Fibroblast of the aortic adventitia (primary cell): ENCODE measurements around the gene DNAJC7. TPM values are rescaled to one million over a fixed set of nuclear protein-coding genes. Genes with fewer than 3 reads are reported as not detected.

Source experiments
- DNase-seq: peaks from one replicate; pipeline ENCODE4 v3.0.0-alpha.2; 2010; ENCODE audit warnings: low read depth
- H3K4me3 ChIP-seq: 2 replicates; pipeline ENCODE4 v1.5.1; 2011; ENCODE audit warnings: low read depth, mild to moderate bottlenecking, control low read depth, low read length, moderate library complexity
- CTCF ChIP-seq: IDR thresholded peaks from 2 replicates; pipeline ENCODE4 v1.5.1; 2011; ENCODE audit warnings: mild to moderate bottlenecking, low read length, control low read depth, inconsistent platforms; ENCODE audit not compliant: insufficient read depth
- total RNA-seq: library from RNA; depleted of rRNA; stranded (reverse); fragments of >200 nt; gene quantifications from 2 replicates; pipeline ENCODE4 v1.2.3, GENCODE V29; 2012; ENCODE audit warnings: low replicate concordance

The DNAJC7 gene
- total RNA-seq, 1 donor = 58.0 TPM

- no peak for TF ChIP-seq CTCF
- no peak for DNase-seq
- H3K4me3 ChIP-seq = no peak overlapping the region
Measured at GRCh38 chr17:42028791-42029127, 11.5 kb upstream of the DNAJC7 start.

- DNase-seq = no peak
- H3K4me3 ChIP-seq = no peak overlapping the region
- no peak for TF ChIP-seq CTCF
Measured at GRCh38 chr17:42027961-42028790, 10.9 kb upstream of the DNAJC7 start.

- no peak for DNase-seq
- H3K4me3 ChIP-seq = no peak overlapping the region
- TF ChIP-seq CTCF = no peak
Measured at GRCh38 chr17:42027590-42027889, 10.3 kb upstream of the DNAJC7 start.

- no peak overlapping the region for H3K4me3 ChIP-seq
- no peak for DNase-seq
- no peak for TF ChIP-seq CTCF
Measured at GRCh38 chr17:42026857-42027589, 9.8 kb upstream of the DNAJC7 start.

GRCh38 chr17:42025936-42026335, 8.7 kb upstream of the DNAJC7 start:
- H3K4me3 ChIP-seq = no peak overlapping the region
- no peak for DNase-seq
- TF ChIP-seq CTCF = no peak

- DNase-seq = no peak
- no peak overlapping the region for H3K4me3 ChIP-seq
- no peak for TF ChIP-seq CTCF
Measured at GRCh38 chr17:42025191-42025579, 7.9 kb upstream of the DNAJC7 start.
